Fibroblast of the aortic adventitia (primary cell): ENCODE measurements around the gene DIP2C. TPM values are rescaled to one million over a fixed set of nuclear protein-coding genes. Genes with fewer than 3 reads are reported as not detected.

Experiments
- DNase-seq: peaks from one replicate; pipeline ENCODE4 v3.0.0-alpha.2; 2010; ENCODE audit warnings: low read depth
- H3K4me3 ChIP-seq: 2 replicates; pipeline ENCODE4 v1.5.1; 2011; ENCODE audit warnings: low read depth, mild to moderate bottlenecking, control low read depth, low read length, moderate library complexity
- CTCF ChIP-seq: IDR thresholded peaks from 2 replicates; pipeline ENCODE4 v1.5.1; 2011; ENCODE audit warnings: mild to moderate bottlenecking, low read length, control low read depth, inconsistent platforms; ENCODE audit not compliant: insufficient read depth
- total RNA-seq: library from RNA; depleted of rRNA; stranded (reverse); fragments of >200 nt; gene quantifications from 2 replicates; pipeline ENCODE4 v1.2.3, GENCODE V29; 2012; ENCODE audit warnings: low replicate concordance

Gene DIP2C
- total RNA-seq, 1 donor = 15.7 TPM

GRCh38 chr10:583433-583832 is 106.0 kb downstream of the DIP2C start:
- no peak for DNase-seq
- H3K4me3 ChIP-seq = no peak overlapping the region
- TF ChIP-seq CTCF = no peak

- no peak for DNase-seq
- H3K4me3 ChIP-seq = no peak overlapping the region
- no peak for TF ChIP-seq CTCF
Measured at GRCh38 chr10:581776-582330, 107.6 kb downstream of the DIP2C start.

- H3K4me3 ChIP-seq = no peak overlapping the region
- peak; percentile 93 for DNase-seq
- no peak for TF ChIP-seq CTCF
Measured at GRCh38 chr10:580778-581177, 108.7 kb downstream of the DIP2C start.

- no peak for TF ChIP-seq CTCF
- peak; percentile 57 for DNase-seq
- no peak overlapping the region for H3K4me3 ChIP-seq
Measured at GRCh38 chr10:576130-576465, 113.4 kb downstream of the DIP2C start.

GRCh38 chr10:575402-576129 is 113.9 kb downstream of the DIP2C start:
- DNase-seq = peak; percentile 22
- no peak for TF ChIP-seq CTCF
- H3K4me3 ChIP-seq = no peak overlapping the region

- no peak for DNase-seq
- no peak overlapping the region for H3K4me3 ChIP-seq
- TF ChIP-seq CTCF = no peak
Measured at GRCh38 chr10:572696-573095, 116.8 kb downstream of the DIP2C start.
